Adrenal gland (tissue), 12 donors: ENCODE measurements around the gene PMEPA1. TPM values are rescaled to one million over a fixed set of nuclear protein-coding genes. Genes with fewer than 3 reads are reported as not detected.
A peak's percentile ranks its signal among the peaks of the same experiment; 100 is the strongest.

ENCODE experiments used
- DNase-seq, 7 donors: peaks; one replicate each; pipeline ENCODE4 v3.0.0-alpha.2; 2019 to 2020
- H3K27ac ChIP-seq, 5 donors: fragments of 200-600 bp; sonication (generic) in 4 of 5; 1 replicate in 3 of 5; 2 replicates in 2 of 5; pipeline versions ENCODE4 v1.5.1 to v1.8.0; 2016 to 2020; ENCODE audit warnings: mild to moderate bottlenecking in 1 of 5
- H3K27me3 ChIP-seq: fragments of 200-600 bp; 2 replicates; pipeline ENCODE4 v1.8.0; 2021
- H3K36me3 ChIP-seq, 2 donors: fragments of 200-600 bp; replicated peaks in 1 of 2; 1 replicate in 1 of 2; 2 replicates in 1 of 2; pipeline versions ENCODE4 v1.5.1 to v1.8.0; 2018 to 2022
- H3K4me1 ChIP-seq, 2 donors: fragments of 200-600 bp; replicated peaks in 1 of 2; 1 replicate in 1 of 2; 2 replicates in 1 of 2; pipeline versions ENCODE4 v1.5.1 to v1.8.0; 2018 to 2021
- H3K4me3 ChIP-seq, 4 donors: fragments of 200-600 bp; sonication (generic) in 3 of 4; one replicate each; pipeline ENCODE4 v1.5.1; 2016 to 2018
- H3K9me3 ChIP-seq, 3 donors: fragments of 200-600 bp; sonication (generic) in 1 of 3; replicated peaks in 1 of 3; 1 replicate in 2 of 3; 2 replicates in 1 of 3; pipeline versions ENCODE4 v1.5.1 to v1.8.0; 2016 to 2021
- CTCF ChIP-seq, 6 experiments: fragments of 450-650 bp in 4 of 6; fragments of 200-600 bp in 2 of 6; sonication (generic) in 1 of 6; IDR thresholded peaks; 1 replicate in 5 of 6; 2 replicates in 1 of 6; pipeline versions ENCODE4 v1.5.1 to v1.8.0; 2016 to 2021; ENCODE audit warnings: antibody characterized with exemption in 6 of 6, mild to moderate bottlenecking in 2 of 6, moderate library complexity in 1 of 6
- POLR2A ChIP-seq, 2 donors: fragments of 450-650 bp; IDR thresholded peaks; one replicate each; pipeline ENCODE4 v1.6.1; 2017; ENCODE audit warnings: antibody characterized with exemption in 2 of 2, mild to moderate bottlenecking in 2 of 2, moderate library complexity in 1 of 2
- WGBS, 4 donors: extraction: QIAGEN DNeasy Blood & Tissue Kit in 2 of 4; methylation state at CpG; one replicate each; pipeline versions ENCODE4 v1.1.5 to v1.1.7; 2013 to 2017; 5-methylcytosine and 5-hydroxymethylcytosine counted together
- intact Hi-C, 2 donors: fragments of 100-400 bp; cut with DNase I; formaldehyde crosslinking; loops; one replicate each; pipeline versions ENCODE4 v1.14.1 to v1.15.0; 2022 to 2023
- polyA plus RNA-seq, 3 donors: library from polyadenylated mRNA; stranded (reverse); fragments of 200-250 nt in 2 of 3; fragments of 350-450 nt in 1 of 3; fragmentation: Illumina TruSeq in 1 of 3; extraction: RNeasy Lipid Tissue Mini Kit (QIAGEN cat#74804) in 1 of 3; gene quantifications; one replicate each; pipeline ENCODE4 v1.2.3, GENCODE V29; 2013 to 2014
- total RNA-seq, 9 donors: library from RNA; depleted of rRNA in 4 of 9; stranded (reverse); fragments of >200 nt in 4 of 9; fragments of 120-200 nt in 1 of 9; fragmentation: NEBNext Ultra II Directional in 1 of 9; extraction: Animal tissue kit (Norgen Biotek cat#: 25700) in 1 of 9; gene quantifications; one replicate each; pipeline versions ENCODE4 v1.1.0 to v1.2.4, GENCODE V29; 2013 to 2023
- donor health status: healthy with polysubstance abuse.
- donor health status: Bipolar disorder and iron deficiency.
- donor health status: DM: yes; HTN: yes; CAD: no.
- donor health status: DM: no; HTN: no; CAD: no.
- donor health status: DM: no; HTN: no; CAD: no.
- donor health status: DM: yes; HTN: yes; CAD: no.

The PMEPA1 gene
- total and polyA plus RNA-seq, 12 donors = 1.2 to 36.0 (median 10.0) TPM

DNA sequence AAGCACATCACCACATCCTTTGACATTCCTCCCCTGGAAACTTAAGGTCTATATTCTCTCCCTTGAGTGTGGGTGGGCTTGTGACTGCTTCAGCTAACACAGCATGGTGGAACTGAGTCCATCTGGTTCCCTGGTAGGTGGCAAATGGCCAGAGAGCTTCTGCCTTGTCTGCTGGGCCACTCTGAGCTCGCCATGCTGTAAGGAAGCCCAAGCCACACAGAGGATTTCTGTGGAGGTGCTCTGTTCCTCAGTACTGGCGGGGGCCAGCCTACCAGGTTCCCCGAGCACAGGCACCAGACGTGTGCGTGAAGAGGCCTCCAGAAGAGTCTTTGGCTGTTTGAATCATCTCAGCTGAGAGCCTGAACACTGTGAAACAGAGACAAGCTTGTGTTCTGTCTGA is 41.6 kb upstream of the PMEPA1 start:
- TF ChIP-seq CTCF (IDR thresholded peaks at IDR 0.05) (no peak), POLR2A (IDR thresholded peaks at IDR 0.05) (no peak)
- Histone ChIP-seq H3K27ac (no peak overlapping the region), H3K4me3 (no peak overlapping the region), H3K9me3 (no peaks in the 10 kb centered on the region), H3K4me1 (peaks cover 14 to 18% of the 10 kb centered on the region in 2 donors), H3K36me3 (no peaks in the 10 kb centered on the region), H3K27me3 (no peaks in the 10 kb centered on the region)
- DNase-seq = no peak
- intact Hi-C loops = no loop called here
- WGBS, 4 donors = 80 to 100% (median 89%) methylated on average over 1 to 5 of the region's 5 CpGs

- H3K27me3 ChIP-seq = no peaks in the 10 kb centered on the region
- WGBS, 4 donors = 61 to 76% (median 70%) methylated on average over 7 of the region's 7 CpGs
- no peaks in the 10 kb centered on the region for H3K36me3 ChIP-seq
- H3K4me1 ChIP-seq = peaks cover 14 to 18% of the 10 kb centered on the region in 2 donors
- intact Hi-C loops = no loop called here
- no peak for DNase-seq
- TF ChIP-seq CTCF (IDR thresholded peaks at IDR 0.05) = no peak
- TF ChIP-seq POLR2A (IDR thresholded peaks at IDR 0.05) = no peak
- H3K27ac ChIP-seq = peak overlapping the region in 1 of 5 donors; percentile 85
- H3K9me3 ChIP-seq = no peaks in the 10 kb centered on the region
- no peak overlapping the region for H3K4me3 ChIP-seq
Measured at GRCh38 chr20:57749869-57750268, 40.1 kb upstream of the PMEPA1 start.

DNA sequence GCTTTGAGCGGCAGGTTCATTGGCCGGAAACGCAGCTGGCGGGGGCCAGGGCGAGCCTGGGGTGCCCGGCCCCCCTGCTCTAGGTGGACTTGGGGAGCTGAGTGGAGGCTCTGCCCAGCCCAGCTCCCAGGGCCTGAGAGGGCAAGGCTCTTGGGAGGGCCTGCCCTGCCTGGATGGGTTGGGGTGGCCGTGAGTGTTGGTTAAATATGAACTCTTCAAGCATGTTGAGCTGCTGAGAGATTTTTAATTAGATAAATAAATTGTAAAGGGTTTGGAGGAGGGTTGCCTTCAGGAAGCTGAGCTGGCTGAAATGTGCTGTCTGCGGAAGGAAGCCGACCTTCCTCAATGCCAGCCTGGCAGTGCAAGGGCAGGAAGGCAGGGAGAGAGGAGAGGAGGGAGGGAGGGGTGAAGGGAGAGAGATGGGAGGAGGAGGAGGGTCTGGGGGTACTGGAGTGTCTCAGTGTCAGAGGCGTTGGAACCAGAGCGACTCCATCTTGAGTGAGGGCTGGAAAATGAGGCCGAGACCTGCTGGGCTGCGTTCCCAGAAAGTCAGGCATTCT is 39.4 kb upstream of the PMEPA1 start:
- Histone ChIP-seq H3K36me3 (no peaks in the 10 kb centered on the region), H3K9me3 (no peaks in the 10 kb centered on the region), H3K4me3 (peak overlapping the region in 1 of 4 donors; percentile 35), H3K27ac (peak overlapping the region; percentile 49 to 85 (median 61)), H3K4me1 (peaks cover 14 to 18% of the 10 kb centered on the region in 2 donors), H3K27me3 (no peaks in the 10 kb centered on the region)
- DNase-seq = peak in 5 of 7 donors; percentile 21 to 53 (median 26)
- WGBS, 4 donors = 15 to 20% (median 17%) methylated on average over 11 to 13 of the region's 13 CpGs
- TF ChIP-seq POLR2A (IDR thresholded peaks at IDR 0.05) (no peak), CTCF (IDR thresholded peaks at IDR 0.05) (no peak)
- intact Hi-C loops = no loop called here

- peak; percentile 77 to 89 (median 86) for DNase-seq
- TF ChIP-seq CTCF (IDR thresholded peaks at IDR 0.05) (no peak), POLR2A (IDR thresholded peaks at IDR 0.05) (no peak)
- intact Hi-C loops = no loop called here
Measured at GRCh38 chr20:57748601-57749130, 38.9 kb upstream of the PMEPA1 start.

More at GRCh38 chr20:57748601-57749130, 38.9 kb upstream of the PMEPA1 start:
- Histone ChIP-seq H3K9me3 (no peaks in the 10 kb centered on the region), H3K27ac (peak overlapping the region; percentile 49 to 85 (median 61)), H3K27me3 (no peaks in the 10 kb centered on the region), H3K4me1 (peaks cover 14 to 18% of the 10 kb centered on the region in 2 donors), H3K4me3 (peak overlapping the region in 1 of 4 donors; percentile 35), H3K36me3 (no peaks in the 10 kb centered on the region)
- WGBS, 4 donors = 2 to 21% (median 7%) methylated on average over 21 to 29 of the region's 29 CpGs
